ENCODE data around the gene ANKDD1A.

DNA sequence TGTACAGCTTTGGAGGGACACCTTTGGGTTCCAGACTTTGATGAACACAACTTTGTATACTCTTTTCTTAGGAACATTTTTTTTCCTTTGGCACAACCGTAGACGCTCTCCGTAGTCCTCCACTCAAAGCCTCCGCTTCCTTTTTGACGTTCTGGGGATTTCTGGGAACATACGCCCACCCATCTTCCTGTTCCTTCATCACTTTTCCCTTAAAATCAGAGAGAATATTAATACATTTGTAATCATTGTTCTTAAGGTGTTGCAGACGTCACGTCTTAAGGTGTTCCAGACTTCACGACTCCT is 78.4 kb downstream of the ANKDD1A start:
- TF ChIP-seq POLR2AphosphoS5 (IDR thresholded peaks at IDR 0.05; ENCODE audit: low read depth, low read length) (no peak), REST (IDR thresholded peaks at IDR 0.05; ENCODE audit: insufficient read depth in 1 of 2, low read depth in 2 of 2, low read length in 1 of 2) (no peak)

Measured in Panc1 (cell line).